CD4-positive, alpha-beta T cell treated with Interleukin-2 at 100 ng/mL for 4 hours (primary cell): ENCODE results near the gene NLRP11.
"Not testable (repeated sequence)": the region's sequence is repeated elsewhere in the genome, so short reads cannot be mapped to it uniquely, and the experiment has no call there.

Source experiments
- DNase-seq: peaks from one replicate; pipeline ENCODE4 v3.0.0-alpha.2; 2020; ENCODE audit warnings: low spot score

The NLRP11 gene

DNA sequence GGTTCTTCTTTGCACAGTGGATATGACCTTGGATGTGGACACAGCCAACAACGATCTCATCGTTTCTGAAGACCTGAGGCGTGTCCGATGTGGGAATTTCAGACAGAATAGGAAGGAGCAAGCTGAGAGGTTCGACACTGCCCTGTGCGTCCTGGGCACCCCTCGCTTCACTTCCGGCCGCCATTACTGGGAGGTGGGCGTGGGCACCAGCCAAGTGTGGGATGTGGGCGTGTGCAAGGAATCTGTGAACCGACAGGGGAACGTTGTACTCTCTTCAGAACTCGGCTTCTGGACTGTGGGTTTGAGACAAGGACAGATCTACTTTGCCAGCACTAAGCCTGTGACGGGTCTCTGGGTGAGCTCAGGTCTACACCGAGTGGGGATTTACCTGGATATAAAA is 53.5 kb downstream of the NLRP11 start:
- DNase-seq: no peak

DNA sequence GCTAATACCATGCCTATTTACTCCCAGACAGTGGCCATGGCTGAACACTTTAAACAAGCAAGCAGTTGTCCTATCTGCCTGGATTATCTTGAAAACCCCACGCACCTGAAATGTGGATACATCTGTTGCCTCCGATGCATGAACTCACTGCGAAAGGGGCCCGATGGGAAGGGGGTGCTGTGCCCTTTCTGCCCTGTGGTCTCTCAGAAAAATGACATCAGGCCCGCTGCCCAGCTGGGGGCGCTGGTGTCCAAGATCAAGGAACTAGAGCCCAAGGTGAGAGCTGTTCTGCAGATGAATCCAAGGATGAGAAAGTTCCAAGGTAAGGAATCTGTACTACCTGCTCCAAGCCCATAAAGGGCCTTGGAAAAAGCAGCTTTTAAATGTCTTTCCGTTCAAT is 54.3 kb downstream of the NLRP11 start:
- DNase-seq: no peak

DNA sequence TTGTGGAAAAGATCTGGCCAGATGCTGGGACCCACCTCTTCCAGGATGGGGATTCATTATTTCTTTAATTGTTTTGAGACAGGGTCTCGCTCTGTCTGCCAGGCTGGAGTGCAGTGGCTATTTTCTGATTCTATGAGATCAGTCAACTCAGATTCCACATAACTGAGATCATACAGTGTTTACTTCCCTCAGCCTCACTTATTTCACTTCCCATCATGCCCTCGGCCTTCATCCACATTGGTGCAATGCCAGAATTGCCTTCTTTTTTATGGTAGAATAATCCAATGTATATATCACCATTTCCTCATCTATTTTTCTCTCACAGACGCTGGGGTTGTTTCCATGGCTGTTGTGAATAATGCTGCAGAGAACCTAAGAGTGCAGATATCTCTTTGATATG is 62.2 kb downstream of the NLRP11 start:
- DNase-seq: not testable (repeated sequence)

DNA sequence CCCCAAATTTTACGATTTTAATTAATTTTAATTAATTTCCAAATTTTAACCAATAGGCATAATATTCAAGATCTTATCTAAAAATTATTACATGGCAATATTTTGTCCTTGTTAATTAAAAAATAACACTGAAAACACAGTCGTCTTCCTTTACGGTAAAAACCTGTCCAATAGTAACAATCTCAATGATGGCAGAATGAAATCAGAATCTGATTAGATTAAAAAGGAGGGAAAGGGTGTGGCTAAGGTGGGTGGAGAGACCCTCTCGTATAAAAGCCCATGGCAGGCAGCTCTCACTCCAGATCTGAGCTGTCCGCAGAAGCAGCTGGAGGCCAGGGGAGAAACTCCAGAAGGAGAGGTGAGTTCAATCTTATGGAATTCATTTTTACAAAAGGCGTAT is 63.0 kb downstream of the NLRP11 start, which contains the start of gene RFPL4AL1:
RFPL4AL1 (plus strand) TSS at position 301 of the 400 bp plus-strand sequence. CDS start 2,687 bp downstream, outside the sequence.
- DNase-seq: not testable (repeated sequence)

DNA sequence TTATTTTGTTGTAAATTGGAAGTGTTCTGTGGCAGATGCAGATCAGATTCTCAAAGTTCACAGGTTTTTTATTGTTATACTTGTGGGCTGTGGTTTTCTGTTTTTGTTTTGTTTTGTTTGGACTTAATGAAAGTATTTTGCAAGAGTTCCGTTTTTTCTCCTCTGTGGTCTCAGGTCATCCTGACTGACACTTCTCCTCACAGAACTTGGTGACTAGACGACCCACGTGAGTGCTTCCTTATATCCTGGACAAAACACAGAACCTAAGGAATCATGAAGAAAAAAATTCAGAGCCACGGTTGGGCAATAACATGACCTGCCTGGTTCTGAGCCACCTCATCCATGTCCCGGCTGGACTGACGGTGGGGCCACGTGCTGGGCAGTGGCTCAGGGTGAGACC is 65.3 kb downstream of the NLRP11 start:
- no peak for DNase-seq

DNA sequence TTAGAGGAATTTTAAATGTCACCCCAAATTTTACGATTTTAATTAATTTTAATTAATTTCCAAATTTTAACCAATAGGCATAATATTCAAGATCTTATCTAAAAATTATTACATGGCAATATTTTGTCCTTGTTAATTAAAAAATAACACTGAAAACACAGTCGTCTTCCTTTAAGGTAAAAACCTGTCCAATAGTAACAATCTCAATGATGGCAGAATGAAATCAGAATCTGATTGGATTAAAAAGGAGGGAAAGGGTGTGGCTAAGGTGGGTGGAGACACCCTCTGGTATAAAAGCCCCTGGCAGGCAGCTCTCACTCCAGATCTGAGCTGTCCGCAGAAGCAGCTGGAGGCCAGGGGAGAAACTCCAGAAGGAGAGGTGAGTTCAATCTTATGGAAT is 73.0 kb downstream of the NLRP11 start, which contains the start of gene RFPL4A:
RFPL4A (plus strand) TSS at position 301 of the 400 bp plus-strand sequence. CDS start 2,704 bp downstream, outside the sequence.
- not testable (repeated sequence) for DNase-seq

DNA sequence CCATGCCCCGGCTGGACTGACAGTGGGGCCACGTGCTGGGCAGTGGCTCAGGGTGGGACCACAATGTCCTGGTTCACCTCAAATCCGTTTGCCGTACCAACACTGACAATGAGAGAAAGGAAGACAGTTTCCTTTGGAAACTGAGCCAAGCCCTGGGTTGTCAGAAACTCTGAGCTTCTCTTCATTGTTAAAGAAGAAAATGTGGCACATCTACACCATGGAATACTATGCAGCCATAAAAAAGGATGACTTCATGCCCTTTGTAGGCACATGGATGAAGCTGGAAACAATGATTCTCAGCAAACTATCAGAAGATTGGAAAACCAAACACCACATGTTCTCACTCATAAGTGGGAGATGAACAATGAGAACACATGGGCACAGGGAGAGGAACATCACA is 75.0 kb downstream of the NLRP11 start:
- DNase-seq: not testable (repeated sequence)

DNA sequence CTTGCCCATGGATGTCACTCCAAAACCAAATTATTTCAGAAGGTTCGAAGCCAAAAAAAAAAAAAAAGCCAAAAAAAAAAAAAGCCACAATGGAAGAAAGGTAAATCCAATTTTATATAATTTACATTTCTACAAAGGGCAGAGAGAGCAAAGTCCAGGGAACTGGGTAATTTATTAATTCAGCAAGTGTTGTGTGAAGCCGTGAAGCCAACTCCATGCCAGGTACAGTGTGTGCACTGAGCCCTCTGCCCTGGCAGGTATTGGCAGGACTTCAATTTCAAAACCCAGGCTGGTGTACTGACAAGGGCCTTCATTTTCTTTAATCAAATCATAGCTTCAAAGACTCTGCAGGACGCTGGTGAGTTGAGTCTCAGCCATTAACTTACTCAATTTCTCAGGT is 78.4 kb downstream of the NLRP11 start:
- DNase-seq: no peak

DNA sequence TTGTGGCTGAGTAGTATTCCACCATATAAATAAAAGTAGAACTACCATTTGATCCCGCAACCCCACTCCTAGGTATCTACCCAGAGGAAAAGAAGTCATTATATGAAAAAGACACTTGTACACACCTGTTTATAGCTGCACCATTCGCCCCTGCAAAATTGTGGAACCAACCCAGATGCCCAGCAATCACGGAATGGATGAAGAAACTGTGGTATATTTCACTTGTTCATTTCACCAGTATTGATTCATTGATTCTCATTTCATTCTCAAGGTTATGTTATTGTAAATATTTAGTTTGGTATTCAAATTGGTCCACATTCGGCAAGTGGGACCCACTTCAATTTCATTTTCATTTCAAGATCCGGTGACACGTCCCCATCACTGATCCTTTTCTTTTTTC is 81.1 kb downstream of the NLRP11 start:
- no peak for DNase-seq

DNA sequence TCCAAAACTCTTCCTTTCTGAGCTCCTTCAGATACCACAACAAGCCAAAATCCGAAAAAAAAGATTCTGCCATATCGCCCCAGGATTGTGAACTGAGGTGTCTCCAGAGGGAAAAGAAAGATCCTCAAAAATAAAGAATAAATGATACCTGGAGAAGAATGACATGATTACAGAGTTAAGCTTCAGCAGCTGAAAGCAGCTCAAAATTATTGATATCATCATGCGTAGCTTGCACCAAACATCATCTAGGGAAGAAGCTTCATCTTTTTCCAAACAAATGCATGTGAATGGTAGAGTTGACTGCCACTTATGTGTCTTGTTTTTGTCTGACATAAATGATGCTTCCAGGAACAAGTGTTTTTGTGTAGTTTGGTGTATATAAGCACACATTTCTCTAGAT is 93.5 kb downstream of the NLRP11 start, which contains the start of gene NLRP9:
NLRP9 (minus strand) TSS at position 101 of the 400 bp plus-strand sequence; CDS start at position 73, 28 bp downstream.
- DNase-seq: no peak
